ENCODE results near the gene CDCA3.

The CDCA3 gene

GRCh38 chr12:6799147-6799546, 51.9 kb downstream of the CDCA3 start:
- H3K4me3 ChIP-seq = no peak overlapping the region
- no peak overlapping the region for H3K27ac ChIP-seq

Measured in skin epidermis (tissue), 12 donors.